Measurements from ENCODE around the gene RAB8A. TPM values are rescaled to one million over a fixed set of nuclear protein-coding genes. Genes with fewer than 3 reads are reported as not detected.

Gene RAB8A
- total RNA-seq, result 72.4 and 82.0 TPM in 2 replicates

- DNase-seq (ENCODE audit: low read depth), result peak; percentile 94
These were observed at the start of gene RAB8A for GRCh38 chr19:16111160-16111908. RAB8A (plus strand) TSS chr19:16111889; CDS start chr19:16111902, 13 bp downstream.

- DNase-seq (ENCODE audit: low read depth), result no peak
These were observed 49.7 kb upstream of the RAB8A start for GRCh38 chr19:16061943-16062342.

- DNase-seq (ENCODE audit: low read depth), result peak; percentile 30
These were observed 48.9 kb upstream of the RAB8A start for GRCh38 chr19:16062789-16063188.

GRCh38 chr19:16064209-16064889 lies 47.3 kb upstream of the RAB8A start:
- no peak for DNase-seq (ENCODE audit: low read depth)

GRCh38 chr19:16066611-16067104 lies 45.0 kb upstream of the RAB8A start:
- DNase-seq (ENCODE audit: low read depth), result no peak

- DNase-seq (ENCODE audit: low read depth), result no peak
These were observed 44.3 kb upstream of the RAB8A start for GRCh38 chr19:16067205-16067938.

- DNase-seq (ENCODE audit: low read depth), result no peak
These were observed 42.9 kb upstream of the RAB8A start for GRCh38 chr19:16068696-16069259.

GRCh38 chr19:16069813-16070365 lies 41.8 kb upstream of the RAB8A start:
- no peak for DNase-seq (ENCODE audit: low read depth)

- peak; percentile 21 for DNase-seq (ENCODE audit: low read depth)
These were observed 41.2 kb upstream of the RAB8A start for GRCh38 chr19:16070366-16070990.

- DNase-seq (ENCODE audit: low read depth), result no peak
These were observed 40.5 kb upstream of the RAB8A start for GRCh38 chr19:16071072-16071691.

GRCh38 chr19:16073481-16073880 lies 38.2 kb upstream of the RAB8A start:
- DNase-seq (ENCODE audit: low read depth), result no peak

GRCh38 chr19:16073988-16074387 lies 37.7 kb upstream of the RAB8A start:
- no peak for DNase-seq (ENCODE audit: low read depth)

- no peak for DNase-seq (ENCODE audit: low read depth)
These were observed 37.0 kb upstream of the RAB8A start for GRCh38 chr19:16074488-16075365.

GRCh38 chr19:16075430-16076153 lies 36.1 kb upstream of the RAB8A start:
- DNase-seq (ENCODE audit: low read depth), result no peak

- DNase-seq (ENCODE audit: low read depth), result peak; percentile 74
These were observed 35.3 kb upstream of the RAB8A start, which contains the start of gene TPM4 for GRCh38 chr19:16076154-16076957. TPM4 (plus strand) TSS chr19:16076495; CDS start chr19:16076566, 71 bp downstream.

GRCh38 chr19:16076958-16077611 lies 34.6 kb upstream of the RAB8A start:
- DNase-seq (ENCODE audit: low read depth), result no peak

- peak; percentile 25 for DNase-seq (ENCODE audit: low read depth)
These were observed 33.5 kb upstream of the RAB8A start for GRCh38 chr19:16077984-16078758.

Measured in renal cortical epithelial cell (primary cell).